ENCODE measurements around the gene ITGA3. TPM values are rescaled to one million over a fixed set of nuclear protein-coding genes. Genes with fewer than 3 reads are reported as not detected.
"Not testable (repeated sequence)": the region's sequence is repeated elsewhere in the genome, so short reads cannot be mapped to it uniquely, and the experiment has no call there.

ITGA3 gene
- total RNA-seq, 1 experiment from 2014 or later, result 1.6 TPM

- Histone ChIP-seq H3K27me3 (ENCODE audit: low read length) (no peaks in the 10 kb centered on the region), H3K79me2 (ENCODE audit: low read length) (no peaks in the 10 kb centered on the region), H4K20me1 (ENCODE audit: insufficient read depth, low read depth, low read length) (no peaks in the 10 kb centered on the region), H3K4me1 (ENCODE audit: low read length) (no peaks in the 10 kb centered on the region), H3K9ac (ENCODE audit: low read length) (no peak overlapping the region), H2AFZ (ENCODE audit: low read length) (no peak overlapping the region), H3K36me3 (ENCODE audit: insufficient read depth, low read length) (no peaks in the 10 kb centered on the region), H3K9me3 (ENCODE audit: low read length) (no peaks in the 10 kb centered on the region), H3K4me3 (ENCODE audit: low read length) (no peak overlapping the region), H3K4me2 (ENCODE audit: low read depth, low read length, poor library complexity, severe bottlenecking) (no peak overlapping the region), H3K9me2 (replicated peaks; ENCODE audit: insufficient read depth, low read length) (no peaks in the 10 kb centered on the region), H3K27ac (ENCODE audit: low read length) (no peak overlapping the region)
- no peak for DNase-seq
These were observed 19.3 kb upstream of the ITGA3 start for GRCh38 chr17:50036455-50037261.

GRCh38 chr17:50037321-50038107 is 18.4 kb upstream of the ITGA3 start:
- no peak overlapping the region for H2AFZ ChIP-seq (ENCODE audit: low read length)
- no peak overlapping the region for H3K27ac ChIP-seq (ENCODE audit: low read length)
- no peaks in the 10 kb centered on the region for H3K79me2 ChIP-seq (ENCODE audit: low read length)
- no peaks in the 10 kb centered on the region for H3K27me3 ChIP-seq (ENCODE audit: low read length)
- no peak overlapping the region for H3K4me2 ChIP-seq (ENCODE audit: low read depth, low read length, poor library complexity, severe bottlenecking)
- no peak overlapping the region for H3K4me3 ChIP-seq (ENCODE audit: low read length)
- H3K9me2 ChIP-seq (replicated peaks; ENCODE audit: insufficient read depth, low read length), result no peaks in the 10 kb centered on the region
- H4K20me1 ChIP-seq (ENCODE audit: insufficient read depth, low read depth, low read length), result no peaks in the 10 kb centered on the region
- H3K9me3 ChIP-seq (ENCODE audit: low read length), result no peaks in the 10 kb centered on the region
- H3K9ac ChIP-seq (ENCODE audit: low read length), result no peak overlapping the region
- no peak for DNase-seq
- no peaks in the 10 kb centered on the region for H3K36me3 ChIP-seq (ENCODE audit: insufficient read depth, low read length)
- H3K4me1 ChIP-seq (ENCODE audit: low read length), result no peaks in the 10 kb centered on the region

GRCh38 chr17:50039058-50039457 is 16.9 kb upstream of the ITGA3 start:
- H3K9me2 ChIP-seq (replicated peaks; ENCODE audit: insufficient read depth, low read length), result no peaks in the 10 kb centered on the region
- no peak overlapping the region for H3K4me2 ChIP-seq (ENCODE audit: low read depth, low read length, poor library complexity, severe bottlenecking)

GRCh38 chr17:50040496-50040895 is 15.4 kb upstream of the ITGA3 start:
- H4K20me1 ChIP-seq (ENCODE audit: insufficient read depth, low read depth, low read length); H3K4me1 ChIP-seq (ENCODE audit: low read length); H3K9me2 ChIP-seq (replicated peaks; ENCODE audit: insufficient read depth, low read length); H3K9me3 ChIP-seq (ENCODE audit: low read length); H3K27me3 ChIP-seq (ENCODE audit: low read length); H2AFZ ChIP-seq (ENCODE audit: low read length); H3K36me3 ChIP-seq (ENCODE audit: insufficient read depth, low read length); H3K4me3 ChIP-seq (ENCODE audit: low read length); H3K27ac ChIP-seq (ENCODE audit: low read length); H3K9ac ChIP-seq (ENCODE audit: low read length); H3K79me2 ChIP-seq (ENCODE audit: low read length); H3K4me2 ChIP-seq (ENCODE audit: low read depth, low read length, poor library complexity, severe bottlenecking); DNase-seq: not testable (repeated sequence)

More at GRCh38 chr17:50039058-50039457, 16.9 kb upstream of the ITGA3 start:
- H3K27me3 ChIP-seq (ENCODE audit: low read length), result no peaks in the 10 kb centered on the region
- no peaks in the 10 kb centered on the region for H4K20me1 ChIP-seq (ENCODE audit: insufficient read depth, low read depth, low read length)
- no peak overlapping the region for H3K27ac ChIP-seq (ENCODE audit: low read length)
- no peaks in the 10 kb centered on the region for H3K9me3 ChIP-seq (ENCODE audit: low read length)
- no peaks in the 10 kb centered on the region for H3K79me2 ChIP-seq (ENCODE audit: low read length)
- H3K36me3 ChIP-seq (ENCODE audit: insufficient read depth, low read length), result no peaks in the 10 kb centered on the region
- no peak overlapping the region for H2AFZ ChIP-seq (ENCODE audit: low read length)
- H3K9ac ChIP-seq (ENCODE audit: low read length), result no peak overlapping the region
- H3K4me3 ChIP-seq (ENCODE audit: low read length), result no peak overlapping the region
- no peaks in the 10 kb centered on the region for H3K4me1 ChIP-seq (ENCODE audit: low read length)
- no peak for DNase-seq

GRCh38 chr17:50042211-50042610 is 13.7 kb upstream of the ITGA3 start:
- H3K9me3 ChIP-seq (ENCODE audit: low read length), result no peaks in the 10 kb centered on the region
- H3K4me2 ChIP-seq (ENCODE audit: low read depth, low read length, poor library complexity, severe bottlenecking), result no peak overlapping the region
- H2AFZ ChIP-seq (ENCODE audit: low read length), result no peak overlapping the region
- H3K4me3 ChIP-seq (ENCODE audit: low read length), result no peak overlapping the region
- H3K36me3 ChIP-seq (ENCODE audit: insufficient read depth, low read length), result no peaks in the 10 kb centered on the region
- no peaks in the 10 kb centered on the region for H4K20me1 ChIP-seq (ENCODE audit: insufficient read depth, low read depth, low read length)
- H3K4me1 ChIP-seq (ENCODE audit: low read length), result no peaks in the 10 kb centered on the region
- H3K9me2 ChIP-seq (replicated peaks; ENCODE audit: insufficient read depth, low read length), result no peaks in the 10 kb centered on the region
- H3K27ac ChIP-seq (ENCODE audit: low read length), result no peak overlapping the region
- no peak overlapping the region for H3K9ac ChIP-seq (ENCODE audit: low read length)
- H3K79me2 ChIP-seq (ENCODE audit: low read length), result no peaks in the 10 kb centered on the region
- H3K27me3 ChIP-seq (ENCODE audit: low read length), result no peaks in the 10 kb centered on the region
- DNase-seq, result no peak

- no peak overlapping the region for H2AFZ ChIP-seq (ENCODE audit: low read length)
These were observed 12.4 kb upstream of the ITGA3 start for GRCh38 chr17:50043290-50044148.

GRCh38 chr17:50044483-50044882 is 11.4 kb upstream of the ITGA3 start:
- Histone ChIP-seq H3K9me3 (ENCODE audit: low read length) (no peaks in the 10 kb centered on the region), H4K20me1 (ENCODE audit: insufficient read depth, low read depth, low read length) (no peaks in the 10 kb centered on the region), H3K4me2 (ENCODE audit: low read depth, low read length, poor library complexity, severe bottlenecking) (no peak overlapping the region), H3K4me3 (ENCODE audit: low read length) (no peak overlapping the region), H3K79me2 (ENCODE audit: low read length) (no peaks in the 10 kb centered on the region), H3K27me3 (ENCODE audit: low read length) (no peaks in the 10 kb centered on the region), H3K9me2 (replicated peaks; ENCODE audit: insufficient read depth, low read length) (no peaks in the 10 kb centered on the region), H3K27ac (ENCODE audit: low read length) (no peak overlapping the region), H3K4me1 (ENCODE audit: low read length) (no peaks in the 10 kb centered on the region), H2AFZ (ENCODE audit: low read length) (no peak overlapping the region), H3K9ac (ENCODE audit: low read length) (no peak overlapping the region), H3K36me3 (ENCODE audit: insufficient read depth, low read length) (no peaks in the 10 kb centered on the region)
- no peak for DNase-seq

More at GRCh38 chr17:50043290-50044148, 12.4 kb upstream of the ITGA3 start:
- Histone ChIP-seq H3K4me3 (ENCODE audit: low read length) (no peak overlapping the region), H3K27ac (ENCODE audit: low read length) (no peak overlapping the region), H3K36me3 (ENCODE audit: insufficient read depth, low read length) (no peaks in the 10 kb centered on the region), H3K4me1 (ENCODE audit: low read length) (no peaks in the 10 kb centered on the region), H3K9me2 (replicated peaks; ENCODE audit: insufficient read depth, low read length) (no peaks in the 10 kb centered on the region), H3K9me3 (ENCODE audit: low read length) (no peaks in the 10 kb centered on the region), H3K79me2 (ENCODE audit: low read length) (no peaks in the 10 kb centered on the region), H3K9ac (ENCODE audit: low read length) (no peak overlapping the region), H3K4me2 (ENCODE audit: low read depth, low read length, poor library complexity, severe bottlenecking) (no peak overlapping the region), H3K27me3 (ENCODE audit: low read length) (no peaks in the 10 kb centered on the region), H4K20me1 (ENCODE audit: insufficient read depth, low read depth, low read length) (no peaks in the 10 kb centered on the region)
- DNase-seq, result no peak

GRCh38 chr17:50045154-50045553 is 10.8 kb upstream of the ITGA3 start:
- no peak overlapping the region for H3K9ac ChIP-seq (ENCODE audit: low read length)
- no peaks in the 10 kb centered on the region for H3K36me3 ChIP-seq (ENCODE audit: insufficient read depth, low read length)
- H3K9me2 ChIP-seq (replicated peaks; ENCODE audit: insufficient read depth, low read length), result no peaks in the 10 kb centered on the region
- no peak overlapping the region for H3K4me3 ChIP-seq (ENCODE audit: low read length)
- H3K27me3 ChIP-seq (ENCODE audit: low read length), result no peaks in the 10 kb centered on the region
- H2AFZ ChIP-seq (ENCODE audit: low read length), result no peak overlapping the region
- no peak for DNase-seq
- H3K27ac ChIP-seq (ENCODE audit: low read length), result no peak overlapping the region
- no peaks in the 10 kb centered on the region for H3K4me1 ChIP-seq (ENCODE audit: low read length)
- H4K20me1 ChIP-seq (ENCODE audit: insufficient read depth, low read depth, low read length), result no peaks in the 10 kb centered on the region
- no peak overlapping the region for H3K4me2 ChIP-seq (ENCODE audit: low read depth, low read length, poor library complexity, severe bottlenecking)
- no peaks in the 10 kb centered on the region for H3K79me2 ChIP-seq (ENCODE audit: low read length)
- no peaks in the 10 kb centered on the region for H3K9me3 ChIP-seq (ENCODE audit: low read length)
